GM21447 (cell line): ENCODE results near the gene TRIM67.

Source experiments
- ATAC-seq: cut with Tn5 transposase; IDR thresholded peaks from one replicate; pipeline ENCODE4 v1.9.1; 2021; ENCODE audit not compliant: unreplicated experiment

Gene TRIM67

GRCh38 chr1:231183639-231184590 is 22.1 kb downstream of the TRIM67 start:
- ATAC-seq: no peak

GRCh38 chr1:231184891-231185290 is 23.0 kb downstream of the TRIM67 start:
- no peak for ATAC-seq

- no peak for ATAC-seq
Measured at GRCh38 chr1:231185391-231185790, 23.5 kb downstream of the TRIM67 start.

GRCh38 chr1:231186356-231187115 is 24.7 kb downstream of the TRIM67 start:
- no peak for ATAC-seq

GRCh38 chr1:231187571-231187970 is 25.7 kb downstream of the TRIM67 start:
- no peak for ATAC-seq

GRCh38 chr1:231188072-231188471 is 26.2 kb downstream of the TRIM67 start:
- ATAC-seq: no peak

- ATAC-seq: no peak
Measured at GRCh38 chr1:231188768-231189167, 26.9 kb downstream of the TRIM67 start.

- no peak for ATAC-seq
Measured at GRCh38 chr1:231189683-231190270, 27.9 kb downstream of the TRIM67 start.

- no peak for ATAC-seq
Measured at GRCh38 chr1:231190456-231190855, 28.6 kb downstream of the TRIM67 start.

- ATAC-seq: no peak
Measured at GRCh38 chr1:231192620-231193163, 30.8 kb downstream of the TRIM67 start.

GRCh38 chr1:231193710-231194340 is 32.0 kb downstream of the TRIM67 start:
- ATAC-seq: no peak

- ATAC-seq: no peak
Measured at GRCh38 chr1:231194476-231194842, 32.6 kb downstream of the TRIM67 start.

GRCh38 chr1:231194843-231195516 is 33.1 kb downstream of the TRIM67 start:
- ATAC-seq: no peak

GRCh38 chr1:231196307-231196706 is 34.4 kb downstream of the TRIM67 start:
- no peak for ATAC-seq

- ATAC-seq: no peak
Measured at GRCh38 chr1:231196728-231197127, 34.9 kb downstream of the TRIM67 start.

GRCh38 chr1:231199868-231200267 is 38.0 kb downstream of the TRIM67 start:
- no peak for ATAC-seq

- no peak for ATAC-seq
Measured at GRCh38 chr1:231200388-231201031, 38.7 kb downstream of the TRIM67 start.

GRCh38 chr1:231201375-231201978 is 39.6 kb downstream of the TRIM67 start:
- no peak for ATAC-seq

- ATAC-seq: no peak
Measured at GRCh38 chr1:231201979-231202633, 40.2 kb downstream of the TRIM67 start.
